ENCODE data around the gene ZBTB2.
"Not testable (repeated sequence)": the region's sequence is repeated elsewhere in the genome, so short reads cannot be mapped to it uniquely, and the experiment has no call there.

ZBTB2 gene

DNA sequence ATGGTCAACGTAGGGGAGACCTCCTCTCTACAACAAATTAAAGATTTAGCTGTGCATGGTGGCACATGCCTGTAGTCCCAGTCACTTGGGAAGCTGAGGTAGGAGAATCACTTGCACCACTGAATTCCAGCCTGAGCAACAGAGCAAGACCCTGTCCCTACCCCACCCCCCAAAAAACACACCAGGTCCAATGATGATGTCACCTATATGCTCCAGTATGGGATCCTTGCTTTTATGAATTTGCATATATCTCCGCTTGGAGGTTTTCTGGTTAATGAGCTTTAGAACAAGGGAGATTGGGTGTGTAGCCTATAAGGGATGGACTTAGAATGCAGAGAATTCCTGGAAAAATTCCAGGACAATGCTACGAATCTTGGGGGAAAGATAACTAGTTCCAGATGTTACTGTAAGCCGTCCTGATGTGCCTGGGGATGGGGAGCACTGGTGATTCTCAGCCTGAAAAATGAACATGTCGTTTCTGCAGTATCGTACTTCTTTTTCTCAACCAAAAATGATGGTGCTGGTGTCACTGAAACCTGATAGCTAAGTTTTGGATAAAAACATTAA, 61.1 kb downstream of the ZBTB2 start:
- DNase-seq (ENCODE audit: low read depth): peak; percentile 36

DNA sequence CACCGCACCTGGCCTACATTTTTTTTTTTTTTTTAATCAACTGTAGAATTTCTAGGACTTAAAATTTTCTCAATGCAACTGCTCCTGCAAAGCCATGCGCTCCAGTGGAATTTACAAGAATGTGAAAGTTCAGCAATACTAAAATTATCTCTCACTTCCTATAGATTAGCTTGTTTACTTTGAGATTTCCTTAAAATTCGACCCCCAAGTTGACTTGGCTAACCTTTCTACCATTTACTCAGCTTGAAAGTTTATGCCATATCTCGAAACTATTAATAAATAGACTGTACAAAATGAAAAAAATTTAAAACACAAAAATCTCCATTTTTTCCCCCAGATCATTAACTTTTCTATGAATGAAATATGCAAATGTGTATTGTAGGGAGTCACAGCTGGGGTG, 64.3 kb downstream of the ZBTB2 start:
- no peak for DNase-seq (ENCODE audit: low read depth)

DNA sequence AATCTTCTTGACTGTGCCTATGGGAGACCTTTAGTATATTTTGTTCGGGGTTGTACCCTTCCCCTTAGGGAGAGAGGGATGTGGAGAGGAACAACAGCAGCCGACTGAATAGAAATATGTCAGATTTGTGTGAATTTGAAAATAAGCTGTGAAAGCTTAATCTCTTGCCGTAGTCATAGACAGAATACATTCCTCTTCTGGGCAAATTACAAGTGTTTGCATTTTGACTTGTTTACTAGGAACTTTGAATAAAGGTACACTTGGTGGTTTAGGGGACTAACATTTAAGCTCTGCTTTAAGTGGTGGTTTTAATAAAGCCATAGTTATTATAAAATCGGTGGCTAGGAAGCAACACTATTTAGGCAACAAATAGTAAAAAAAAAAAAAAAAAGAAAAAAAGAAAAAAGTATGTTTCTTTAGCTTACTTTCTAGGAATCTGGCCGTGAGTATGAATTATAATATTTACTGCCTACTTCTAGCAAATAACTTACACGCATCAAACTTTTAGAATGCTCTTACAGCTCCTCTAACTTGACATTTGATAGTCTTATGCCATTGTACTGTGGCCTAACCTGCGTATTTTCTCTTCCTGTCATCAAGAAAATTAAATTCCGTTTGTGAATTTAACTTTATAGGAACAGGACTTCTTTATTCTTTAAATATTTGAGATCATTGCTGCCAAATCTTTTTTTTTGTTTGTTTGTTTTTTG, 65.1 kb downstream of the ZBTB2 start:
- no peak for DNase-seq (ENCODE audit: low read depth)

DNA sequence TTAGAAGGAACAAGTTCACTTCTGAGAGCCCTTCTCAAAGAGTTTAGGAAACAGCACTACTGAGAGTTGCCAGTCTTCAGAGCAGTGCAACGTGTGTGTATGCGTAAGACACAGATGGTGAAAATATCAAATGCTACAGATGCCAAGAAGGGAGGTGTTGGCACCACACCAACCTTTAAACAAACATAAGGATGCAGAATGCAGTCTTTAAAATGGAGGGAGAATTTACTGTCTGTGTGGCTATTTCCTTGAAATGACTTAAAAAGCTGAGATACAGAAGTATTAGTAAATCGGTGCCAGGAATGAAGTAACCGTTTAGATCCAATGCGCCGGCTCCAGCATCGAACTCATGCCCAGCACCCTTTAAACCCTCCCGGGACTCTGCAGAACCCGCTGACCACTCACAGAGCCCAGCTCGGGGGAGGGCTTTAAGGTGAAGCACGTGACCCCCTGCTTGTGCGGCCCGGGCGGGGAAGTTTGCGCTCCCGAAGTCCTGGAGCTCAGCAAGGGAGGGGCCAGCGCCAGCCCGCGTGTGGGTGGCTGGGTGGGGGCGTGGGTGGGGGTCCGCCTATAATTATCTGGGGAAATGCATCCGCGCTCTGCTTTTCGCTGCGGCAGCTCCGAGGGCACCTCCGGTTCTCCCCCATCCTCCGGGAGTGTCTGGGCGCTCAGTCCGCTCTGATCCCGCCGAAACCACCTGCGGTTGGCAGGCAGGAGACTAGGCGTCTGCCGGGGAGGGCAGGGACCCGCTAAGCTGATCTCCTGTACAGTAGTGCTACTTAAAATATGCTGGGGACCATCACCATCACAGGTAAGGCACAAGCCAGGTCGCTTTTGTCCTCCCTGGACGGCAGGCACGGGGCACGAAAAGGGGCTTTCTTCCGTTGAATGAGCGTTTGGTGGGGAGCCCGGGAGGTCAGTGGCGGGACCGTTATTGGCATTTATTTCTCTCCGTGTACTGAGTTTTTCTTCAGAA, 66.0 kb downstream of the ZBTB2 start:
- DNase-seq (ENCODE audit: low read depth): peak; percentile 59

DNA sequence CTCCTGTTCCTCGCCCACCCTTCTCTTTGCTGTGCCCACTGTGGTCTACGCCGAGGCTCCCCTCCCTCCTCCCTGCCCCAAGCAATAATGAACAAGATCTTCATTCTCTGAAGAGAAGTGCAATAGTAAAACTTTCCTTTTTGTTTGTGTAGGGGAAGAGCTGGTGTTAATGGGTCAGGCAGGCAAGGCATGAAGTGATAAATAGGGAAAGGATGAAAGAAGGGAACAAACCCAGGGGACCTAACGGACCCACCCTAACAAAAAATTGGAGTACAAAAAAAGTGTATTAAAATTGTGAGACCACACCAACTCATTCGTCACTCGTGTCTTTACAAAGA, 66.9 kb downstream of the ZBTB2 start:
- DNase-seq (ENCODE audit: low read depth): no peak

DNA sequence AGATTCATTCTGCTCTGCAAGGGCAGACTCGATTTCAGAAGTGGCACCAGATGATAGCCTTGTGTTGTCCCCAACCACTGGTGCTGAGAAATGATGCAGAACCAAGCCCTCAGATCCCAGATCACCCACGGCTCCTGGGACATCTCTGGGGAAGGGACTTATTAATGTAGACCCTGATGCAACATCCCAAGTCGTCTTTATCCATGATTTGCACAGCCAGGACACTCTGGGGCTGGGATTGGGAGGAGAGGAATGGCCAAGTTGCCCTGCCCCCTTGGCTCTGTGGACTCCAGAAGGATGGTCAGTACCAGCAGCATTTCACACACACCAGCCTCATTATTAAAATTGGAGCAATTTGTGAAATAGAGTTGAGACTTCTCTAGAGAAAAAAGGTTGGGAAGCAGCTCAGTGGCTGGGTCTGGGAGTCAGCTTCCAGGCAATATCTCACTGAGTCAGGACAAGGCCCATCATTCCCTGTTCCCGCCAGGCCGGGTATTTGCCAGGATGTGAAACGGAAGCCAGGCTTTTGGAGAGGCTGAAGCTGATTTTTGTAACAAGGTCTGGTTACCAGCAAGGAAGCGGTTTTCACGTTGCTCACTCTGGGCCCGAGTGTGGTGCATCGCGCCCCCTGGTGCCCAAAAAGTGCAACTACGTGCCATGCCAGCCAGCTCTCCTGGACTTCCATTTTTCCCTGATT, 67.4 kb downstream of the ZBTB2 start:
- DNase-seq (ENCODE audit: low read depth): peak; percentile 90

DNA sequence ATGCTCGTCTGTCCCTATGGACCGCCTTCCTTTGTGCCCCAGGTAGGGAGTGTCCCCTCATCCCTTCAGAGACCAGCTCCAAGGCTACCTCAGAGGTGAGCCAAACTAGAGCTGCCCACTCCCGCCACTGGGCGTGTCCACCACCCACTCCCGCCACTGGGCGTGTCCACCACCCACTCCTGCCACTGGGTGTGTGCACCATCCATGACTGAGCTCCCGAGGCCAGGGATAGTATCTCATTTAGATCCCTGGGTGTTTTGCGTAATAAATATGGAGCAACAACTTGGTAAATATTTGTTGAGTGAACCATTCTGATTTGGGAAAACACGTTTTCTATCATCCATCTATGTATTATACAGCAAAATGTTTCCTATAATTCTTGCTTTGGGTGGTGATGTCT, 68.8 kb downstream of the ZBTB2 start:
- no peak for DNase-seq (ENCODE audit: low read depth)

DNA sequence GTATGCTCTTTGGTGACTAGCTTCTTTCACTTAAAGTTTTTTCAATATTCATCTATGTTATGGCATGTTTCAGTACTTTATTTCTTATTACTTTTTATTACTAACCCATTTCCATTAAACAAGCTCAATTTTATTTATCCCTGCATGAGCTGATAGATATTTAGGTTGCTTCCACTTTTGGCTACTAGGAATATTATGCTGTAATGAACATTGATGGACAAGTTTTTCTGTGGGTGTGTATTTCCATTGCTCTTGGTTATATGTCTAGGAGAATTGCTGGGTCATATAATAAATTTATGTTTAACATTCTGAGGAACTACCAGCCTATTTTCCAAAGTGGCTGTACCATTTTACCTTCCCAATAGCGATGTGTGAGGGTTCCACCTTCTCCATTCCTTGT, 69.9 kb downstream of the ZBTB2 start:
- DNase-seq (ENCODE audit: low read depth): no peak

DNA sequence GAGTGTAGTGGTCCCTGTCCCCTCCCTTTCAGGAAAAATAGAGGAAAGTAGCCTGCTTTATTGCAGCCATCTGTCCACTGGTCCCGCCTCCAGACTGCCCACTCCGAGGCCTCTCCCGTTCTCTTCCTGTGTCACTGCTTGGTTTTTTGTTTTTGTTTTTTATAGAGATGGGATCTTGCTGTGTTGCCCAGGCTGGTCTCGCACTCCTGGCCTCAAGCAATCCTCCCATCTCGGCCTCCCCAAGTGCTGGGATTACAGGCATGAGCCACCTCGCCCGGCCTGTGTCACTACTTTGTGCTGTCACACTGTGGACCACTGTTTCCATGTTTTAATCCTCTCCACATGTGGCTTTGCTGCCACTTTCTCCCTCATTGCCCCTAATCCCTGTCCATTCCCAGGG, 71.2 kb downstream of the ZBTB2 start:
- no peak for DNase-seq (ENCODE audit: low read depth)

DNA sequence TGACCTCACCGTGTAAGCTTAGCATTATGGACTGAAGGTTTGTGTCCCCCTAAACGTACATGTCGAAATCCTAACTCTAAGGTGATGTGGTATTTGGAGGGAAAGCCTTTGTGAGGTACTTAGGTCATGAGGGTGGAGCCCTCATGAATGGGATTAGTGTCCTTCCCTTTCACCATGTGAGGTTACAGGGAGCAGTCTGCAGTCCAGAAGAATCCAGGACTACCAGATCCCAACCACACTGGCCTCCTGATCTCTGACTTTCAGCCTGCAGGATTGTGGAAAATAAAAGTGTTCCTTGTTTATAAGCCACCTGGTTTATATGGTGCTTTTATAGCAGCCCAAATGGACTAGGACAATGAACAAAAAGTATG, 73.4 kb downstream of the ZBTB2 start:
- no peak for DNase-seq (ENCODE audit: low read depth)

DNA sequence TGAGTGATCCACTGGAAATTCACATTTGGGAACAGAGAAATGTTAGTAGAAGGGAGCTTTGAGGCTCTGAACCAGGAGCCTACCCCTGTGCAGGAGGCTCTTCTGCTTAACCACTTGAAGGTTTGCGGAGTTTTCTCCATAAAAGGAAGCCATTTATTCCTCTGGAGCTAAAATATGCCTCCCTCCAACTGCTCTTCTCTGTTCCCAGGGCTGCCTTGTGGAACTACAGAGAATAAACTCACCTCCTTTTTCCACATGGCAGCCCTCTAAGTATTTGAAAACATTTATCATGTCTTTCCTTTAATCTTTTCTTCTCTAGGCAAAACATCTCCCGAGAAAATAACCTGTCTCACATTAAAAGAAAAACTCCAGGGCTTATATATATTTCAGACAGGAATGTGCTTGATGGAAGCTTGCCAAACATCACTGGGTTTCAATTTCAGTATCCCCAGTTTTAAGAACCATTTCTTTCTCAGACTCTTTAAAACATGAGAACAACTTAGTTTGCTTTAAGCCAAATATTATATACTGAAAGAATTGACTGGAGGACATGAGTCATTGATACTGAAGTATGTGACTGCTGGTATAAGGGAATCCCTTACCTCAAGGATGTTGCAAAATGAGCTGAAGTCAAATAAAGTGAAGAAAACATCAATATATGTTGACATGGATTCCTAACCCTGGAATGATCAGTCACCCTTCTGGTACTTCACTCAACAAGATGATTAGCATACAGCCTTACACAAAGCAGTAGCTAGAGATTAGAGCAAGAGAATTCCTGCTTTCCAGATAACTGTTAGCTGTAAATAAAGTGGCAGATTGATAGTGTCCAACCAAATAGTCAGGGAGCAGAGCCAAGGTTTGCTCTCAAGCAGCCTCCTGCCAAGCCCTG, 74.0 kb downstream of the ZBTB2 start:
- DNase-seq (ENCODE audit: low read depth): peak; percentile 23

DNA sequence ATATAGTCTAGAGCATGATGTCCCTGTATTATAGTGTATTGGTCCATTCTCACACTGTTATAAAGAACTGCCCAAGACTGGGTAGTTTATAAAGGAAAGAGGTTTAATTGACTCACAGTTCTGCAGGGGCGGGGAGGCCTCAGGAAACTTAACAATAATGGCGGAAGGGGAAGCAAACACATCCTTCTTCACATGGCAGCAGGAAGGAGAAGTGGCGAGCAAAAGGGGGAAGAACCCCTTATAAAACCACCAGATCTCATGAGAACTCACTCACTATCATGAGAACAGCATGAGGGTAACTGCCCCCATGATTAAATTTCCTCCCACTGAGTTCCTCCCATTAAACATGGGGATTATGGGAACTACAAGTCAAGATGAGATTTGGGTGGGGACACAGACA, 75.7 kb downstream of the ZBTB2 start:
- not testable (repeated sequence) for DNase-seq (ENCODE audit: low read depth)

Measured in stromal cell of bone marrow (primary cell).